HAP-1 (cell line): ENCODE measurements around the gene ARMH3.
"Not testable (repeated sequence)": the region's sequence is repeated elsewhere in the genome, so short reads cannot be mapped to it uniquely, and the experiment has no call there.

ENCODE experiments used
- DNase-seq, 2 experiments: peaks; one replicate each; pipeline ENCODE4 v3.0.0-alpha.2; 2016 to 2020; ENCODE audit warnings: low spot score in 2 of 2
- H3K27me3 ChIP-seq: fragments of 250-450 bp; sonication (Bioruptor Pico); 2 replicates; pipeline ENCODE4 v1.5.1; 2020; ENCODE audit warnings: low read depth, mild to moderate bottlenecking, moderate library complexity
- H3K36me3 ChIP-seq: fragments of 250-450 bp; sonication (Bioruptor Pico); replicated peaks from 2 replicates; pipeline ENCODE4 v1.5.1; 2020; ENCODE audit warnings: mild to moderate bottlenecking
- H3K4me1 ChIP-seq: fragments of 250-450 bp; sonication (Bioruptor Pico); 2 replicates; pipeline ENCODE4 v1.5.1; 2020; ENCODE audit warnings: mild to moderate bottlenecking
- H3K4me3 ChIP-seq: fragments of 250-450 bp; sonication (Bioruptor Pico); 2 replicates; pipeline ENCODE4 v1.5.1; 2020; ENCODE audit warnings: mild to moderate bottlenecking, moderate library complexity
- H3K9me3 ChIP-seq: fragments of 250-450 bp; sonication (Bioruptor Pico); 2 replicates; pipeline ENCODE4 v1.5.1; 2020; ENCODE audit warnings: mild to moderate bottlenecking, moderate library complexity
- in situ Hi-C: fragments of 300-500 bp; cut with MboI; formaldehyde crosslinking; loops from 3 replicates; pipeline ENCODE4 v1.14.3; 2020; ENCODE audit warnings: low sequenced_read_pairs, inconsistent platforms, mixed read lengths

Gene ARMH3

GRCh38 chr10:102027261-102027660 lies 28.7 kb downstream of the ARMH3 start:
- in situ Hi-C loops = no loop called here

GRCh38 chr10:102024799-102025198 lies 31.2 kb downstream of the ARMH3 start:
- Histone ChIP-seq H3K9me3 (no peaks in the 10 kb centered on the region), H3K4me1 (no peaks in the 10 kb centered on the region), H3K27me3 (no peaks in the 10 kb centered on the region), H3K4me3 (no peak overlapping the region), H3K36me3 (peaks cover 40% of the 10 kb centered on the region)
- in situ Hi-C loops = loop anchor here (25.0 kb wide), 1 partner anchor 412 kb away; no protein-coding TSS in a partner anchor
- DNase-seq = no peak

More at GRCh38 chr10:102027261-102027660, 28.7 kb downstream of the ARMH3 start:
- no peaks in the 10 kb centered on the region for H3K4me1 ChIP-seq
- no peaks in the 10 kb centered on the region for H3K27me3 ChIP-seq
- H3K36me3 ChIP-seq = peaks cover 51% of the 10 kb centered on the region
- no peaks in the 10 kb centered on the region for H3K9me3 ChIP-seq
- H3K4me3 ChIP-seq = no peak overlapping the region
- DNase-seq = no peak

DNA sequence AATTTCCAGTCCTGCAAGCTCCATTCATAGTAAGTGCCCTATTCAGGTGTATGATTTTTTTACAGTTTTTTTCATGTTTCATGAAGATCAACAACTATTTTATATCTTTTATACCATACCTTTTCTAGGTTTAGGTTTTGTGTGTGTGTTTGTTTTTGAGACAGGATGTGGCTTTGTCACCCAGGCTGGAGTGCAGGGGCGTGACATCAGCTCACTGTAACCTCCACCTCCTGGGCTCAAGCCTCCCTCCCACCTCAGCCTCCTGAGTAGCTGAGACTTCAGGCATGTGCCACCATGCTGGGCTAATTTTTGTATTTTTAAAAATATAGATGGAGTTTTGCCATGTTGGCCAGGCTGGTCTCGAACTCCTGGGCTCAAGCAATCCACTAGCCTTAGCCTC lies 35.0 kb downstream of the ARMH3 start:
- H3K27me3 ChIP-seq = no peaks in the 10 kb centered on the region
- in situ Hi-C loops = loop anchor here (25.0 kb wide), 1 partner anchor 409 kb away; no protein-coding TSS in a partner anchor
- DNase-seq = no peak
- peaks cover 29% of the 10 kb centered on the region for H3K36me3 ChIP-seq
- no peaks in the 10 kb centered on the region for H3K9me3 ChIP-seq
- no peak overlapping the region for H3K4me3 ChIP-seq
- no peaks in the 10 kb centered on the region for H3K4me1 ChIP-seq

- DNase-seq = no peak
- Histone ChIP-seq H3K4me3 (no peak overlapping the region), H3K27me3 (no peaks in the 10 kb centered on the region), H3K36me3 (peaks cover 14% of the 10 kb centered on the region), H3K9me3 (no peaks in the 10 kb centered on the region), H3K4me1 (no peaks in the 10 kb centered on the region)
- in situ Hi-C loops = loop anchor here (25.0 kb wide), 1 partner anchor 405 kb away; no protein-coding TSS in a partner anchor
These were observed 38.7 kb downstream of the ARMH3 start for GRCh38 chr10:102017295-102017694.

DNA sequence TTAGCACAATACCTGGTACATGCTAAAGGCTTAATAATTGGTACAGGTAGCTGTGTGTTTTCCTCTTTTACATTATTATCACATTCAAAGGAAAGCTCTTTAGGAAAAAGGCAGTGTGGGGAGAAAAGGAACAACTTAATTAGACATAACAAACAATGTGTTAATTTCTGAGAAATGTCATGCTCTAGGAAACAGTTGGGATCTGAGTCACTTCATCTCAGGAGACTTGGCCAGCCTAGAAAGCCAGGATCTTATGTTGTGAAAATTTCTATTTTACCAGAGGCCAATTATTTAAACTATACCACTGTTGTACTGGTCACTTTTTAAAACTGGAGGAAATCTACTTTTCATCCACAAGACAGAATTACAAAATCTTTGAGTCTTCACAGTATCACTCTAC lies 39.6 kb downstream of the ARMH3 start:
- H3K4me3 ChIP-seq = no peak overlapping the region
- H3K36me3 ChIP-seq = peaks cover 14% of the 10 kb centered on the region
- in situ Hi-C loops = loop anchor here (25.0 kb wide), 1 partner anchor 404 kb away; no protein-coding TSS in a partner anchor
- H3K4me1 ChIP-seq = no peaks in the 10 kb centered on the region
- no peaks in the 10 kb centered on the region for H3K27me3 ChIP-seq
- no peak for DNase-seq
- H3K9me3 ChIP-seq = no peaks in the 10 kb centered on the region

GRCh38 chr10:102010961-102011360 lies 45.0 kb downstream of the ARMH3 start:
- no peaks in the 10 kb centered on the region for H3K27me3 ChIP-seq
- no peaks in the 10 kb centered on the region for H3K4me1 ChIP-seq
- no peak for DNase-seq
- H3K36me3 ChIP-seq = peaks cover 18% of the 10 kb centered on the region
- no peaks in the 10 kb centered on the region for H3K9me3 ChIP-seq
- H3K4me3 ChIP-seq = no peak overlapping the region
- in situ Hi-C loops = loop anchor here (5.0 to 25.0 kb wide), 2 partner anchors 174 to 399 kb away; no protein-coding TSS in a partner anchor

- in situ Hi-C loops = loop anchor here (5.0 to 25.0 kb wide), 2 partner anchors 173 to 398 kb away; no protein-coding TSS in a partner anchor
- no peaks in the 10 kb centered on the region for H3K27me3 ChIP-seq
- no peaks in the 10 kb centered on the region for H3K9me3 ChIP-seq
- no peak overlapping the region for H3K4me3 ChIP-seq
- DNase-seq = peak; percentile 54 to 85
- H3K4me1 ChIP-seq = no peaks in the 10 kb centered on the region
- peaks cover 23% of the 10 kb centered on the region for H3K36me3 ChIP-seq
These were observed 46.1 kb downstream of the ARMH3 start for GRCh38 chr10:102009801-102010425.

DNA sequence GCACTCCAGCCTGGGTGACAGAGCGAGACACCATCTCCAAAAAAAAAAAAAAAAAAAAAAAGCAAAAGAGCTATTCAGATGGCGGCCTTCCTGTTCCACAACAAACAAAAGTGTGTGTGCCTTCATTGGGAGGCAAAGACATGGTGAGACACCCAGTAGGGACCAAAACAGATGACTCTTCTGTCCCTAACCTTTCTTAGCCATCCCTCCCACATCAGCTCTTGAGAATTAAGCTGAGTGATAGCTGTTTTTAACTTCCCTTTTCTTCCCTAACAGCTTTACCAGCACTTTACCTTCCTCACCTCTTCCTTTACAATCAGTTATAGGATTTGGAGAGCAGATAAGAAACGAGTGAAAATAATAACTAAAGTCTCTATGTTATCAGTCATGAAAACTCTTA lies 48.2 kb downstream of the ARMH3 start:
- no peaks in the 10 kb centered on the region for H3K4me1 ChIP-seq
- H3K36me3 ChIP-seq = peaks cover 32% of the 10 kb centered on the region

DNA sequence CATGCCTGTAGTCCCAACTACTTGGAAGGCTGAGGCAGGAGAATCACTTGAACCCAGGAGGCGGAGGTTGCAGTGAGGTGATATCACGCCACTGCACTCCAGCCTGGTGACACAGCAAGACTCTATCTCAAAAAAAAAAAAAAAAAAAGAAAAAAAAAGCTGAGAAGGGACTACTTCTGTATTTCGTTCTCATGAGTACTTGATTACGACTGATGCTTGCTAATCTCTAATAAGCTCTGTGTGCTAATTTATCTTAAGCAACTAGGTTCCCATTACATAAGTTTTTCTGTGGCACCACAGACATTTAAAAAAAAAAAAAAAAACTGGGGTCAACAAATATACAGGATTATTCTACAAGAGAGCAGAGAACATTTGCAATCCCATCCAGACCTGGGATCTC lies 48.9 kb downstream of the ARMH3 start:
- DNase-seq, H3K4me1 ChIP-seq, H3K4me3 ChIP-seq, H3K9me3 ChIP-seq, H3K27me3 ChIP-seq: not testable (repeated sequence)
- H3K36me3 ChIP-seq = peaks cover 29% of the 10 kb centered on the region
- in situ Hi-C loops = loop anchor here (25.0 kb wide), 1 partner anchor 395 kb away; no protein-coding TSS in a partner anchor

More for the DNA sequence above, 48.2 kb downstream of the ARMH3 start:
- H3K9me3 ChIP-seq = no peaks in the 10 kb centered on the region
- H3K4me3 ChIP-seq = no peak overlapping the region
- H3K27me3 ChIP-seq = no peaks in the 10 kb centered on the region
- no peak for DNase-seq
- in situ Hi-C loops = loop anchor here (25.0 kb wide), 1 partner anchor 395 kb away; no protein-coding TSS in a partner anchor

GRCh38 chr10:102004376-102004775 lies 51.6 kb downstream of the ARMH3 start:
- in situ Hi-C loops = loop anchor here (25.0 kb wide), 1 partner anchor 392 kb away; no protein-coding TSS in a partner anchor
- Histone ChIP-seq H3K4me1 (no peaks in the 10 kb centered on the region), H3K9me3 (no peaks in the 10 kb centered on the region), H3K36me3 (peaks cover 29% of the 10 kb centered on the region), H3K27me3 (no peaks in the 10 kb centered on the region), H3K4me3 (no peak overlapping the region)
- no peak for DNase-seq

GRCh38 chr10:102003541-102003940 lies 52.4 kb downstream of the ARMH3 start:
- Histone ChIP-seq H3K27me3 (no peaks in the 10 kb centered on the region), H3K9me3 (no peaks in the 10 kb centered on the region), H3K4me1 (no peaks in the 10 kb centered on the region), H3K36me3 (peaks cover 23% of the 10 kb centered on the region), H3K4me3 (no peak overlapping the region)
- in situ Hi-C loops = loop anchor here (25.0 kb wide), 1 partner anchor 391 kb away; no protein-coding TSS in a partner anchor
- no peak for DNase-seq

DNA sequence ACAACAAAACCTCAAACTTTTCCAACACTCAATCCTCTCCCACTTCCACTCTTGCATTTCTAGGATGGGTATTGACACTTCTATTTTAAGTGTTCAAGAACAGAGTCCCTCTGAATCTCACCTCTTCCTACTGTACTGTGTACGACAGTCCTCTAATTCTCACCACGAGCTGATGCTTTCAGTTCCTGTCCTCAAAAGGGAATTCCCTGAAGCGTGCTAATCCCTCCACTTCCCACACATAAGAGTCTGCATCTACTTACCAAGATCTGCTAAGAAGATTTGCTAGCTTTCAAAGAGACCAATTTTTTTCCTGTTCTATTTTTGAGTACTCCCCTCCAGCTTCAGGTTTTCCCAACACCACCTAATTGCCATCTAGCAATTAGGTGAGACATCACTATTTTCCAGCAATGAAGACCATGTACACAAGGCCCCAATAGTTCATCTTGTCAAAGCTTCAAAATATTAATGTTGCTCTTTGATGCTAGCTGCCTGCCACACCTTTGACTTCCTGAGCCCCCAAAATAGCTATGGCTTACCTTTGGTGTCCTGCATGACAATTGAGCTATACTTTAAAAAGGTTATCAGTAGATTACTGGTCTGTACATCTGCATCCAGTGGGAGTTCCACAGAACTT lies 54.4 kb downstream of the ARMH3 start:
- Histone ChIP-seq H3K4me1 (no peaks in the 10 kb centered on the region), H3K9me3 (no peaks in the 10 kb centered on the region), H3K27me3 (no peaks in the 10 kb centered on the region), H3K4me3 (no peak overlapping the region), H3K36me3 (peaks cover 18% of the 10 kb centered on the region)
- DNase-seq = no peak
- in situ Hi-C loops = loop anchor here (25.0 kb wide), 1 partner anchor 389 kb away; no protein-coding TSS in a partner anchor

DNA sequence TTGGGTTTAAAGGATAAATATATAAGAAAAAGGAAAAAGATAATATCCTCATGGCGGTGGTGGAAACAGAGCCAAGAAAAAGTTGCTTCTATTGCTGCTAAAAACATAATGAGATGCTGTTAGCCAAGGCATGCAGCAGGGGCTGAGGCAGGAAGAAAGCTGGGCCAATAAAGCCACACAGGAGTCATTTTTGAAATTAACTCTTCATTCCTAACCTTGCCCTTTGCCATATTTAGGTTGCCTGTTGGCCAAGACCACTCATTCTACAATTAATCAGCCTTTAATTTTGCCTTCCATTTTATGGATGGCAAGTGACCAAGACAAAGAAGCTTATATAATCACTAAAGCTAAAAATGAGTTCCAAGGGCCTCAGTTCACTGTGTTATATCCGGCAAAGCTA lies 58.2 kb downstream of the ARMH3 start:
- Histone ChIP-seq H3K4me1 (no peaks in the 10 kb centered on the region), H3K27me3 (no peaks in the 10 kb centered on the region), H3K4me3 (no peak overlapping the region), H3K9me3 (no peaks in the 10 kb centered on the region), H3K36me3 (peaks cover 2% of the 10 kb centered on the region)
- in situ Hi-C loops = no loop called here
- DNase-seq = no peak

- no peak overlapping the region for H3K4me3 ChIP-seq
- H3K4me1 ChIP-seq = no peaks in the 10 kb centered on the region
- H3K27me3 ChIP-seq = no peaks in the 10 kb centered on the region
- in situ Hi-C loops = no loop called here
- H3K9me3 ChIP-seq = no peaks in the 10 kb centered on the region
- peaks cover 11% of the 10 kb centered on the region for H3K36me3 ChIP-seq
- DNase-seq = no peak
These were observed 60.4 kb downstream of the ARMH3 start for GRCh38 chr10:101995451-101996063.
